Dermis lymphatic vessel endothelial cell (primary cell): Measurements from ENCODE around the gene ZAP70. TPM values are rescaled to one million over a fixed set of nuclear protein-coding genes. Genes with fewer than 3 reads are reported as not detected.

Experiments used
- total RNA-seq: library from RNA; depleted of rRNA; stranded (reverse); fragments of >200 nt; gene quantifications from 2 replicates; pipeline ENCODE4 v1.2.1, GENCODE V29; 2014

The ZAP70 gene
- 0.11 and 0.34 TPM in 2 replicates for total RNA-seq

DNA sequence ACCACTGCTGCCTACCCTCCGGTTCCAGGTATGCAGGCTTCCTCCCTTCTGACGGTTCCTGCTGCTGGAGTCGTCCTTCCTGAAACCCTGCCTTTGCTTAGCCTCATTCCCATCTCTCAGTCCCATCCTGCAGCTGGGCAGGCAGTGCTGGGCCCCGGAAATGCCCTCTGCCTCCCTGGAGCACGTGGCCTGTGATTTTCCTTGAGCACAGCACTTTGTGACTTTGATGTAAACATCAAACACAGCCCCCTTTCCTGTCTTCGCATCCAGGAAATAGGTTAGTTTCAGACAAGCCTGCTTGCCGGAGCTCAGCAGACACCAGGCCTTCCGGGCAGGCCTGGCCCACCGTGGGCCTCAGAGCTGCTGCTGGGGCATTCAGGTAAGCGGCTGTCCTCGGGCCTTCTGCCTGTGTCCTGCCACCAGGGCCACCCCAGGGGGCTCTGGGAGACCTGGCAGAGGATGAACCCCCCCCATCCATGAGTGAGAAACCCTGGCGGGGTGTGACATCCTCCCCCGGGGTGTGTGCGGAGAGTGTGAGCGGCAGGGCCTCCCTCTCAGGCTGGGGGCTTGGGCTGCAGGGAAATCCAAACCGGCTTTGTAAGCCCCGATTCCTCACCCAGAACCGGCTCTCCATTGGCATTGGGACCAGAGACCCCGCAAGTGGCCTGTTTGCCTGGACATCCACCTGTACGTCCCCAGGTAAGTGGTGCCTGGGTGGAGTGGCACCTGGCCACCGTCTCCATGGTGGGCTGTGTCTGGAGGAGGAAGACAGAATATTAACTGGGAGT is at the start of gene ZAP70:
Gene ZAP70, plus strand, starts transcription at position 281 of the 788 bp plus-strand sequence. CDS start 10,461 bp downstream, outside the sequence.

DNA sequence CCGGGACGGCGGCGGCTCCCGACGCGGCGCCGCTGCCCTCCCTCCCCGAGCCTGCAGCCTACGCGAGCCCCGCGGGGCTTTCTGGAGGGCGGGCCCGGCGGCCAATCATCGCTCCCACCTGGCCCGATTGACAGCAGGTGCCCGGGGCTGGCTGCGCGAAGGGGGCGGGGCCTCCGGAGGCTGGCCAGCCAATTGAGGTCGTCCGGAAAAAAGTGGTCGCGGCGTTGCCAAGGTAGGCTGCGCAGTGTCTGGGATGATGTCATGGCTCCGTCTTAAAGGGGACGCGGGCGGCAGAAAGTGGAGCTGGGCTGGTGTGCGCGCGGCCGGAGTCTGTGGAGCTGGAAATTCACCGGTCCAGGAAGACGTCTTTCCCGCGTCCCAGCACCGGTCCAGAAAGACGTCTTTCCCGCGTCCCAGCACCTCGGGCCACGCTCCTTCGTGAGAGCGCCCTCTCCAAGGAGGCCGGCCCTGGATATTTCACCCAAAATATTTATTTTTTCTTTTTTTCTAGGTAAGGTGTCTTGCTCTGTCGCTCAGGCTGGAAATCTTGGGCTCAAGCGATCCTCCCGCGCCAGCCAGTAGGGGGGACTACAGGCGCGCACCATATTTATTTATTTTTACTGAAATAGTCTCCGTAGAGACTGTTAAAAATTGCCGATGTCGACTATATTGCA is 49.3 kb upstream of the ZAP70 start, which contains the start of gene ACTR1B:
Gene ACTR1B, minus strand, starts transcription at position 83 of the 674 bp plus-strand sequence. CDS start 154 bp downstream, outside the sequence.

DNA sequence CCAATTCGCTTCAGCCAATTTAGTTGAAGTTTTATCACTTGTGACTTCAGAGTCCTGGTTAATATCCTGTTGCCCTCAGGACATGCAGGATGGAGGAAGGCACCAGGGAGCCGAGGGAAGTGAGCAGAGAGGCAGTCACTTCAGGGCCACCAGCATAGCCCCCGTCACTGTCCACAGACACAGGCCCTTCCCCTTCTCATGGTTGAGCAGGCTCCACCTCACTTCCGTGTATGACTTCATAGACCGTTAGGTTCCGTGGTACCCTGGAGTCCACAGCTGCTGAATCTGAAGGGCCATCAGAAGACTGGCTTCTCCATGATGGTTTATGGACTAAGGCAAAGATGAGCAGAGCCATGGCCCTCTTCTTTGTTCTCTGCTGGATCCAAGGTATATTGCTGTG is 43.9 kb upstream of the ZAP70 start, which contains the start of gene C2orf92:
Gene C2orf92, plus strand, starts transcription at position 266 of the 400 bp plus-strand sequence. Its CDS starts 76 bp downstream, at position 342.

Other genes with a start within 250 kb of the ZAP70 start
- gene ANKRD36B, start 123.7 kb upstream of the ZAP70 start, total RNA-seq, result 38.5 and 49.4 TPM in 2 replicates
- gene COX5B, start 67.5 kb upstream of the ZAP70 start, total RNA-seq, result 409 and 429 TPM in 2 replicates
- gene ACTR1B, start 49.5 kb upstream of the ZAP70 start, total RNA-seq, result 61.9 and 70.0 TPM in 2 replicates
- 1.6 and 2.3 TPM in 2 replicates for gene C2orf92, start 43.9 kb upstream of the ZAP70 start, total RNA-seq